Lower leg skin (tissue), 3 donors: ENCODE results near the gene SHFL.

ENCODE experiments used
- CTCF ChIP-seq, 3 donors: fragments of 450-650 bp; IDR thresholded peaks; one replicate each; pipeline ENCODE4 v1.5.1; 2016; ENCODE audit warnings: antibody characterized with exemption in 3 of 3, mild to moderate bottlenecking in 3 of 3, moderate library complexity in 2 of 3
- POLR2A ChIP-seq, 2 donors: fragments of 450-650 bp; IDR thresholded peaks; one replicate each; pipeline ENCODE4 v1.6.1; 2016 to 2017; ENCODE audit warnings: antibody characterized with exemption in 2 of 2, mild to moderate bottlenecking in 1 of 2, moderate library complexity in 1 of 2

- no peak for TF ChIP-seq CTCF (IDR thresholded peaks at IDR 0.05)
- no peak for TF ChIP-seq POLR2A (IDR thresholded peaks at IDR 0.05)
Observed at GRCh38 chr19:10138879-10139795, 53.0 kb downstream of the SHFL start.
